T-helper 2 cell treated with Interferon-gamma antibody and Interleukin-4, amounts not matched to agents 5 μg/mL and 100 μg/mL, for 36 hours (primary cell): ENCODE results near the gene UFSP2.

Experiments used
- DNase-seq: peaks from one replicate; pipeline ENCODE4 v3.0.0; 2021; ENCODE audit warnings: low spot score
- H3K27ac Mint-ChIP-seq: one replicate; pipeline ENCODE4 v1.8.0; 2021; ENCODE audit warnings: mild to moderate bottlenecking, mixed read lengths
- H3K27me3 Mint-ChIP-seq: one replicate; pipeline ENCODE4 v1.8.0; 2021; ENCODE audit warnings: low read depth, mixed read lengths
- H3K36me3 Mint-ChIP-seq: one replicate; pipeline ENCODE4 v1.8.0; 2021; ENCODE audit warnings: low read depth, mixed read lengths
- H3K4me1 Mint-ChIP-seq: one replicate; pipeline ENCODE4 v1.8.0; 2021; ENCODE audit warnings: low read depth, mixed read lengths
- H3K4me3 Mint-ChIP-seq: one replicate; pipeline ENCODE4 v1.8.0; 2022; ENCODE audit warnings: mild to moderate bottlenecking, moderate library complexity, mixed read lengths
- H3K9me3 Mint-ChIP-seq: one replicate; pipeline ENCODE4 v1.8.0; 2021; ENCODE audit warnings: mixed read lengths

UFSP2 gene

DNA sequence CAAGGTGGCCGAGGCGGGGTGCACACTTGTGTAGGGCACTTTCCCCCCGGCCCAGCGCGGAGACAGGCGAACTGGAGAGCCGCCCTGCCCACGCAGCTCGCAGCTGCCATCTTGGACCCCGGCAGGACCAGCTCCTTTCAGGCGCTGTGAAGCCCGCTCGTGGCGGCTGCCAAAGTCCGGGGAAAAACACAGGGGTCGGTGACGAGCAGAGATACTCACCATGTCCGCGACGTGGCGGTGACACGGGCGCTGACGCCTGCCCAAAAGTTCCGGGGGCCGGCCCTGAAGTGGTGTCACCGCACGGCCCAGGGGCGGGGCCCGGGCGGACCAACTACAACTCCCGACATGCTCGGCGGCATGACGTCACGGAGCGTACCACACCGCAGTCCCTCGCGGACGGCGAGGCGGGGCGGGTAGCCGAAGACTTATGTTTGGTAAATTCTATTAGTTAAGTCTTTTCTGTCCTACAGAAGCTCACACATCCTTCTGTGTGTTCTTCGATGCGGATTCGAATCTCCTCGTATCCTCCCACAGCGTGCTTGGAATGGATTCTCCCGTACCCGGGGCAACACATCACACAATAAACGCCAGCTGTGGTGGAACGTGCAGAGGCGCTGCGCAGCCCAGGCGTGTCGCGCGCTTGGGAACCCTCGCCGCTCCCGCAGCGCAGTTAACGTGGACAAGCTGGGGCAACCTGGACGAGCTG is at the start of gene UFSP2:
Gene UFSP2 (minus strand): TSS at position 318 of the 706 bp plus-strand sequence. CDS start 96 bp downstream, at position 222.
- Mint-ChIP-seq H3K4me3 (peak within 1 kb of the TSS; percentile 83), H3K9me3 (no peaks in the 10 kb centered on the region), H3K4me1 (peaks cover 24% of the 10 kb centered on the region), H3K27me3 (no peaks in the 10 kb centered on the region), H3K36me3 (peaks cover 13% of the 10 kb centered on the region), H3K27ac (peak within 1 kb of the TSS; percentile 89)
- DNase-seq: peak; percentile 88

DNA sequence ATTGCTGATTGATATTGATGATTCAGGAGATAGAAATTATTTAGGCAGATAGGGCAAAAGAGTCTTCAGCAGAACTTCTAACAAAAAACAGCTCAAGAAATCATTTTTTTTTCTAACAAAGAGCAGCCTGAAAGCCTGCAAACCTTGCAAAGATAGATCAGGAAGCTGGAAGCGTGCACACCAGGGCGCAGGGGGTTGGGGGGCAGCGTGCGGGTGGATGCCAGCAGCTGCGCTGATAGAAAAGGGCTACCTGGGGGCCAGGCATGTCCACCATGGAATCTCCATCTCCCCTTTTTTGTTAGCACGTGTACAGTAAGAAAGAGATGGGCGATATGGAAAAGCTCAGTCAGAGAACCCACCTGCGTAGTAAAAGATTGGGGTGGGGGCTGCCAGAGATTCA is 47.5 kb upstream of the UFSP2 start:
- no peak for DNase-seq
- no peak overlapping the region for H3K27ac Mint-ChIP-seq
- peaks cover 50% of the 10 kb centered on the region for H3K27me3 Mint-ChIP-seq
- peaks cover 7% of the 10 kb centered on the region for H3K4me1 Mint-ChIP-seq
- no peak overlapping the region for H3K4me3 Mint-ChIP-seq
- no peaks in the 10 kb centered on the region for H3K36me3 Mint-ChIP-seq
- H3K9me3 Mint-ChIP-seq: no peaks in the 10 kb centered on the region

DNA sequence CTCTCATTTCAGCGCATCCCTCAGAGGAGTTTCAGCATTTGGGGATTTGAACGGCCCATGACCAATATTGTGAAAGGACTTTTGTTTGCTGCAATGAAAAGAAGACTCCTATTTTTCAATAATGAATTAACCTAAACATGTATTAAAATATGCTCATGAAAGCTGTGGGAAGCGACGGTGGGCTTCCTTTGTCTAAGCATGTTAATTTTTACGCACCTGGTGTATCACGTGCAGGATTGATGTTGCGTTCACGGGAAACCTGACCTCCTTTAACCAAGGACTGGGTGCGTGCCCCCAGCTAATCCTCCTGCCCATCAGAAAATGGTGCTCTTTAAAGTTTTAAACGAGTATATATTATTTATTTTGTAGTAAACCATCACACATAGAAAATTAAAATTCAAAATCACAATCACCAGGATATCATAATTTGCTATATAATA is 46.4 kb upstream of the UFSP2 start:
- H3K27ac Mint-ChIP-seq: peak overlapping the region; percentile 12

GRCh38 chr4:185471235-185472102 is 45.7 kb upstream of the UFSP2 start, which contains the start of gene CCDC110:
Gene CCDC110, minus strand, starts transcription at chr4:185471733. Its CDS starts 50 bp downstream, at chr4:185471683.
- H3K9me3 Mint-ChIP-seq: no peaks in the 10 kb centered on the region
- DNase-seq: peak; percentile 84
- peak within 1 kb of the TSS; percentile 80 for H3K4me3 Mint-ChIP-seq
- no peaks in the 10 kb centered on the region for H3K36me3 Mint-ChIP-seq
- H3K4me1 Mint-ChIP-seq: peaks cover 7% of the 10 kb centered on the region
- peak within 1 kb of the TSS; percentile 12 for H3K27ac Mint-ChIP-seq
- peaks cover 49% of the 10 kb centered on the region for H3K27me3 Mint-ChIP-seq

More for the DNA sequence above, 46.4 kb upstream of the UFSP2 start:
- Mint-ChIP-seq H3K36me3 (no peaks in the 10 kb centered on the region), H3K27me3 (peaks cover 47% of the 10 kb centered on the region), H3K9me3 (no peaks in the 10 kb centered on the region), H3K4me3 (peak overlapping the region; percentile 80), H3K4me1 (peaks cover 7% of the 10 kb centered on the region)
- DNase-seq: no peak

DNA sequence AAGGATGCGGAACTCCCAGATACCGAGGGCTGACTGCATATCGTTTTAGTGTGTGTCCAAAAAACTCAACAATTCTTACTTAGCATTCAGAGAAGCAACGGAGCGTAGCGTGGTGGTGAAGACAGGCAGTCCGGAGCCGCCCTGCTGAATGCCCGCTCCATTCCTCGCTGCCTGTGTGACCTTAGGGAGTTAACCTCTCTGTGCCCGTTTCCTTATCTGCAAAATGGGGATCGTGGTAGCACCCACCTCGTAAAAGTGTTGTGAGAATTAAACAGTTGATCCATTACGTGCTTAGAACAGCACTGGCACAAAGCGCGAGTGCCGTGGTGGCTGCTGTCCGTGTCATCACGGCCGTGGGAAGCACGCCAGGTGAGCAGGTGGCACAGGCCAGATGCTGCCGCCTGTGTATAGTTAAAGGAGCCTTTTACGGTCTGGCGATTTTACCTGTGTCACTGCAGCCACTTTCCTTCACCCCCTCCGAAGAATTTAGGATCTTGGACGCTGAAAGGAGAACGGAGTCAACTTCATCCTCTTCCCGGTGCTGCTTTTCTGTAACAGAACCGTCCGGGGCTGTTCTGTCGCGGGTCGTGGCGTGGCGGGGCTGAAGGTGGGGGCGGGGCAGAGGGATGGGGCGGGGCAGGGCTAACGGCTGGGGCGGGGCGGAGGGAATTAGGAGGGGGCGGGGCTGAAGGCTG is 44.9 kb upstream of the UFSP2 start:
- peaks cover 56% of the 10 kb centered on the region for H3K27me3 Mint-ChIP-seq

GRCh38 chr4:185469580-185470154 is 43.9 kb upstream of the UFSP2 start:
- Mint-ChIP-seq H3K4me3 (no peak overlapping the region), H3K36me3 (peaks cover 1% of the 10 kb centered on the region), H3K4me1 (peaks cover 7% of the 10 kb centered on the region), H3K27me3 (peaks cover 64% of the 10 kb centered on the region), H3K9me3 (no peaks in the 10 kb centered on the region), H3K27ac (no peak overlapping the region)
- no peak for DNase-seq

More for the DNA sequence above, 44.9 kb upstream of the UFSP2 start:
- DNase-seq: peak; percentile 14
- Mint-ChIP-seq H3K4me1 (peaks cover 7% of the 10 kb centered on the region), H3K36me3 (peaks cover 1% of the 10 kb centered on the region), H3K27ac (no peak overlapping the region), H3K4me3 (peak overlapping the region; percentile 80), H3K9me3 (no peaks in the 10 kb centered on the region)

GRCh38 chr4:185468999-185469398 is 43.2 kb upstream of the UFSP2 start:
- no peak for DNase-seq
- Mint-ChIP-seq H3K4me1 (peaks cover 7% of the 10 kb centered on the region), H3K27ac (no peak overlapping the region), H3K36me3 (peaks cover 1% of the 10 kb centered on the region), H3K9me3 (no peaks in the 10 kb centered on the region), H3K4me3 (no peak overlapping the region), H3K27me3 (peaks cover 66% of the 10 kb centered on the region)

- H3K27me3 Mint-ChIP-seq: peaks cover 58% of the 10 kb centered on the region
- peaks cover 7% of the 10 kb centered on the region for H3K4me1 Mint-ChIP-seq
- H3K9me3 Mint-ChIP-seq: no peaks in the 10 kb centered on the region
- DNase-seq: no peak
- H3K27ac Mint-ChIP-seq: no peak overlapping the region
- no peak overlapping the region for H3K4me3 Mint-ChIP-seq
- peaks cover 1% of the 10 kb centered on the region for H3K36me3 Mint-ChIP-seq
Observed at GRCh38 chr4:185467991-185468390, 42.2 kb upstream of the UFSP2 start.

- H3K27ac Mint-ChIP-seq: no peak overlapping the region
- H3K36me3 Mint-ChIP-seq: peaks cover 1% of the 10 kb centered on the region
- H3K27me3 Mint-ChIP-seq: peaks cover 54% of the 10 kb centered on the region
- H3K4me3 Mint-ChIP-seq: no peak overlapping the region
- H3K4me1 Mint-ChIP-seq: peaks cover 6% of the 10 kb centered on the region
- DNase-seq: no peak
- no peaks in the 10 kb centered on the region for H3K9me3 Mint-ChIP-seq
Observed at GRCh38 chr4:185467101-185467500, 41.3 kb upstream of the UFSP2 start.

DNA sequence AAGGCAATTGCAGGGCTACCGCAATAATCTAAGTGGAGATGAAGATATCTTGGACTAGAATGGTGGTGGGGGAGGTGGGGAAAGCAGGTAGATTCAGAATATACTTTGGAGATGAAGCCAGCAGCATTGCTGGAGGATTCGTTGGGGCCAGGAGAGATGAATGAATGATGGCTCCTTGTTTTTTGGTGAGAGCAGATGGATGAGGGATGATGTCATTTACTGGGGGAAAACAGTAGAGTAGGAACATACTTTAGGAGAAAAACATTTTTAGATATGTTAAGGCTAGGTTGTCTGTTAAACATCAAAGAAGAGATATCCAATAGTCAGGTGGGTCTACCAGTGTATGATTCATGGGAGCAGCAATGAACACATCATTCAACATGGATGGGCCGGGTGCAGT is 39.9 kb upstream of the UFSP2 start:
- Mint-ChIP-seq H3K9me3 (no peaks in the 10 kb centered on the region), H3K4me3 (no peak overlapping the region), H3K27ac (no peak overlapping the region), H3K4me1 (peaks cover 3% of the 10 kb centered on the region), H3K27me3 (peaks cover 54% of the 10 kb centered on the region), H3K36me3 (peaks cover 1% of the 10 kb centered on the region)
- no peak for DNase-seq

GRCh38 chr4:185464887-185465286 is 39.1 kb upstream of the UFSP2 start:
- peaks cover 56% of the 10 kb centered on the region for H3K27me3 Mint-ChIP-seq
- no peak for DNase-seq
- H3K9me3 Mint-ChIP-seq: no peaks in the 10 kb centered on the region
- no peaks in the 10 kb centered on the region for H3K4me1 Mint-ChIP-seq
- H3K36me3 Mint-ChIP-seq: peaks cover 1% of the 10 kb centered on the region
- no peak overlapping the region for H3K27ac Mint-ChIP-seq
- no peak overlapping the region for H3K4me3 Mint-ChIP-seq

DNA sequence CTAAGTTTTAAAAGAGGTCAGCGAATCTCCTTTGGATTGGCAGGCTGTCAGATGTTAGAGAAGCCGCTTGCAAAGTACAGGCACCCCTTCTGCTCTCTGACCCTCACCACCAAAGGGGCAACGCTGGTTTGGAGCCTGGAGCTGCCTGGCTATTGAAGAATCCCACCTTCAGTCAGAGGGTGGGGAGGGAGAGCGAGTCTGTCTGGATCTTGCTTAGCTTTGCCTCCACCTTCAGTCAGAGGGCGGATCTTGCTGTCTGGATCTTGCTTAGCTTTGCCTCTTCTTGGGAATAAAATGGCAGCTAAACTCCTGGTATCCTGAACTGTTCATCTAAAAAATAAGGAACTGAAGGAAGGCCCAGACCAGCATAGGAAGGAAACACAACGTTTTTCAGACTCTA is 38.4 kb upstream of the UFSP2 start:
- H3K27me3 Mint-ChIP-seq: peaks cover 54% of the 10 kb centered on the region
- no peaks in the 10 kb centered on the region for H3K9me3 Mint-ChIP-seq
- H3K4me1 Mint-ChIP-seq: no peaks in the 10 kb centered on the region
- H3K27ac Mint-ChIP-seq: no peak overlapping the region
- peaks cover 1% of the 10 kb centered on the region for H3K36me3 Mint-ChIP-seq
- H3K4me3 Mint-ChIP-seq: no peak overlapping the region
- DNase-seq: no peak

GRCh38 chr4:185463541-185463940 is 37.8 kb upstream of the UFSP2 start:
- no peak overlapping the region for H3K27ac Mint-ChIP-seq
- no peak for DNase-seq
- H3K27me3 Mint-ChIP-seq: peaks cover 54% of the 10 kb centered on the region
- no peaks in the 10 kb centered on the region for H3K9me3 Mint-ChIP-seq
- H3K4me1 Mint-ChIP-seq: no peaks in the 10 kb centered on the region
- no peak overlapping the region for H3K4me3 Mint-ChIP-seq
- H3K36me3 Mint-ChIP-seq: peaks cover 1% of the 10 kb centered on the region
